RWPE2 (cell line): ENCODE results near the gene CEMIP.

Experiments
- ATAC-seq: fragments of 200-7000 bp; cut with Tn5 transposase; 3 replicates; pipeline ENCODE4 v1.9.1; 2021; ENCODE audit warnings: low read depth
- DNase-seq: peaks from one replicate; pipeline ENCODE4 v3.0.0-alpha.2; 2020; ENCODE audit warnings: low spot score
- H3K27ac ChIP-seq: fragments of 450-650 bp; 2 replicates; pipeline ENCODE4 v1.5.1; 2017; ENCODE audit warnings: mild to moderate bottlenecking; ENCODE audit not compliant: poor library complexity, severe bottlenecking
- H3K27me3 ChIP-seq: fragments of 250-450 bp; sonication (Bioruptor Pico); 2 replicates; pipeline ENCODE4 v1.5.1; 2021; ENCODE audit warnings: mild to moderate bottlenecking, moderate library complexity; ENCODE audit not compliant: insufficient read depth, poor library complexity, severe bottlenecking
- H3K36me3 ChIP-seq: fragments of 250-450 bp; sonication (Bioruptor Pico); 2 replicates; pipeline ENCODE4 v1.5.1; 2020; ENCODE audit warnings: low read depth, mild to moderate bottlenecking, moderate library complexity
- H3K4me1 ChIP-seq: fragments of 250-450 bp; sonication (Bioruptor Pico); 2 replicates; pipeline ENCODE4 v1.5.1; 2021; ENCODE audit warnings: mild to moderate bottlenecking, moderate library complexity; ENCODE audit not compliant: insufficient read depth, poor library complexity, severe bottlenecking
- H3K4me3 ChIP-seq: fragments of 250-450 bp; sonication (Bioruptor Pico); 2 replicates; pipeline ENCODE4 v1.5.1; 2021; ENCODE audit warnings: mild to moderate bottlenecking, moderate library complexity; ENCODE audit not compliant: severe bottlenecking
- H3K9me3 ChIP-seq: fragments of 250-450 bp; sonication (Bioruptor Pico); 2 replicates; pipeline ENCODE4 v1.5.1; 2021; ENCODE audit warnings: mild to moderate bottlenecking, moderate library complexity; ENCODE audit not compliant: severe bottlenecking
- TF ChIP-seq, protein P1 (sequence below): fragments of 450-650 bp; IDR thresholded peaks from one replicate; pipeline ENCODE4 v1.5.1; 2017; ENCODE audit warnings: mild to moderate bottlenecking, moderate library complexity; ENCODE audit not compliant: poor library complexity, severe bottlenecking

The CEMIP gene

GRCh38 chr15:80856809-80857377 is 77.7 kb downstream of the CEMIP start:
- peak; percentile 15; the same call in 1 of the 3 replicates for ATAC-seq
- TF ChIP-seq, protein P1, sequence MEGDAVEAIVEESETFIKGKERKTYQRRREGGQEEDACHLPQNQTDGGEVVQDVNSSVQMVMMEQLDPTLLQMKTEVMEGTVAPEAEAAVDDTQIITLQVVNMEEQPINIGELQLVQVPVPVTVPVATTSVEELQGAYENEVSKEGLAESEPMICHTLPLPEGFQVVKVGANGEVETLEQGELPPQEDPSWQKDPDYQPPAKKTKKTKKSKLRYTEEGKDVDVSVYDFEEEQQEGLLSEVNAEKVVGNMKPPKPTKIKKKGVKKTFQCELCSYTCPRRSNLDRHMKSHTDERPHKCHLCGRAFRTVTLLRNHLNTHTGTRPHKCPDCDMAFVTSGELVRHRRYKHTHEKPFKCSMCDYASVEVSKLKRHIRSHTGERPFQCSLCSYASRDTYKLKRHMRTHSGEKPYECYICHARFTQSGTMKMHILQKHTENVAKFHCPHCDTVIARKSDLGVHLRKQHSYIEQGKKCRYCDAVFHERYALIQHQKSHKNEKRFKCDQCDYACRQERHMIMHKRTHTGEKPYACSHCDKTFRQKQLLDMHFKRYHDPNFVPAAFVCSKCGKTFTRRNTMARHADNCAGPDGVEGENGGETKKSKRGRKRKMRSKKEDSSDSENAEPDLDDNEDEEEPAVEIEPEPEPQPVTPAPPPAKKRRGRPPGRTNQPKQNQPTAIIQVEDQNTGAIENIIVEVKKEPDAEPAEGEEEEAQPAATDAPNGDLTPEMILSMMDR = peak; percentile 1
- no peak for DNase-seq

DNA sequence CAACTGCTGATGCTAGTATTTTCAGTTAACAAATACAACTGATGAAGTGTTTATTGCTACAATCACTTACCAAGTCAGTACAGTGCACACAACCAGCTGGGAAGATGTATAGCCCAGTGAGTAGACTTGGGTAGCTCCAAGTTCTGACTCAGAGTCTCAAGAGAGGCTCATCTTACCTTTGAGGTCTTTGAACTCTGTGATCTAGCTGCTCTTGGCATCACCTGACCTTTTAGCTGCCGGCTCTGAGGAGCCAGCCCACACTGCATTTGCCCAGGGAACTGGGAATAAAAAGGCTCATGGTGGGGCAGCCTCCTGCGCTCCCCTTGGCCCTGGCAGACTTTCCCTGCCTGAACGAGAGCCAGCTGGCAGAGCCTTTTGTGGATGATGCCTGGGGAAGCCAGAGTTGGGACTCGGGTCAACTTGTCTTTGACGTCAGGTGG is 82.6 kb downstream of the CEMIP start:
- peak; percentile 49; the same call in 1 of the 3 replicates for ATAC-seq
- TF ChIP-seq, protein P1 = no peak
- DNase-seq = no peak
- Histone ChIP-seq H3K4me1 (no peaks in the 10 kb centered on the region), H3K4me3 (no peak overlapping the region), H3K27ac (no peak overlapping the region), H3K27me3 (no peaks in the 10 kb centered on the region), H3K9me3 (no peaks in the 10 kb centered on the region), H3K36me3 (no peaks in the 10 kb centered on the region)

More at GRCh38 chr15:80856809-80857377, 77.7 kb downstream of the CEMIP start:
- no peaks in the 10 kb centered on the region for H3K9me3 ChIP-seq
- no peak overlapping the region for H3K27ac ChIP-seq
- H3K27me3 ChIP-seq = no peaks in the 10 kb centered on the region
- no peaks in the 10 kb centered on the region for H3K36me3 ChIP-seq
- H3K4me1 ChIP-seq = peaks cover 18% of the 10 kb centered on the region
- H3K4me3 ChIP-seq = no peak overlapping the region

- TF ChIP-seq, protein P1 = no peak
- ATAC-seq (no peak), DNase-seq (no peak)
- no peaks in the 10 kb centered on the region for H3K9me3 ChIP-seq
- H3K27me3 ChIP-seq = no peaks in the 10 kb centered on the region
- H3K27ac ChIP-seq = no peak overlapping the region
- H3K4me3 ChIP-seq = no peak overlapping the region
- no peaks in the 10 kb centered on the region for H3K4me1 ChIP-seq
- no peaks in the 10 kb centered on the region for H3K36me3 ChIP-seq
Observed at GRCh38 chr15:80864666-80865065, 85.5 kb downstream of the CEMIP start.

DNA sequence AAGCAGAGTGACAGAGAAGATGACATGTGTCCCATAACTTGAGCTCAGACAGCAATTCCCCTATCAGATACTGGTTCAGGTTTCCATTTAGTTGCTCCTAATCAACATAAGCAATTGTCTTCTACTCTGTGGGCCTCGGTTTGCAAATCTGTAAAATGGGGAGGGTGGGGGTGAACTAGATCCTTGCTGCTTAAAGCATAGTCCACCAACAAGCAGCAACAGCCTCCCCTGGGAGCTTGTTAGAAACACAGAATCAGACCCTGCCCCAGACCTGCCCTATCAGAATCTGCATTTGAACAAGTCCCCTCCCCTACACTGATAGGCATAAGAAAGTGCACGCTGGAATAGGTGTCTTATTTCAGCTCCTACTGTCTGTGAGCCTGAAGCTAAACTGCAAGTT is 87.8 kb downstream of the CEMIP start:
- ATAC-seq (no peak), DNase-seq (no peak)
- Histone ChIP-seq H3K4me1 (no peaks in the 10 kb centered on the region), H3K4me3 (no peak overlapping the region), H3K36me3 (no peaks in the 10 kb centered on the region), H3K27me3 (no peaks in the 10 kb centered on the region), H3K27ac (no peak overlapping the region), H3K9me3 (no peaks in the 10 kb centered on the region)
- TF ChIP-seq, protein P1 = no peak

GRCh38 chr15:80870366-80870765 is 91.2 kb downstream of the CEMIP start:
- H3K27ac ChIP-seq = no peak overlapping the region
- no peaks in the 10 kb centered on the region for H3K9me3 ChIP-seq
- H3K27me3 ChIP-seq = no peaks in the 10 kb centered on the region
- TF ChIP-seq, protein P1 = no peak
- no peak for DNase-seq
- ATAC-seq = no peak
- H3K4me1 ChIP-seq = no peaks in the 10 kb centered on the region
- no peaks in the 10 kb centered on the region for H3K36me3 ChIP-seq
- no peak overlapping the region for H3K4me3 ChIP-seq
